Right lobe of liver (tissue), 6 donors: ENCODE data around the gene CXorf65. TPM values are rescaled to one million over a fixed set of nuclear protein-coding genes. Genes with fewer than 3 reads are reported as not detected.

Experiments
- ATAC-seq, 4 donors: fragments of 200-7000 bp; cut with Tn5 transposase; one replicate each; pipeline ENCODE4 v1.9.1; 2020; ENCODE audit warnings: mild to moderate bottlenecking in 4 of 4, moderate library complexity in 4 of 4
- DNase-seq, 3 donors: peaks; one replicate each; pipeline ENCODE4 v3.0.0-alpha.2; 2020
- H3K27ac ChIP-seq, 3 donors: fragments of 200-600 bp; one replicate each; pipeline ENCODE4 v1.8.0; 2022
- H3K27me3 ChIP-seq, 2 donors: fragments of 200-600 bp; one replicate each; pipeline ENCODE4 v1.8.0; 2022
- H3K36me3 ChIP-seq, 4 donors: fragments of 200-600 bp; sonication (generic) in 1 of 4; one replicate each; pipeline versions ENCODE4 v1.5.1 to v1.8.0; 2017 to 2022; ENCODE audit warnings: control low read depth in 1 of 4
- H3K4me1 ChIP-seq, 4 donors: fragments of 200-600 bp; sonication (generic) in 1 of 4; one replicate each; pipeline versions ENCODE4 v1.5.1 to v1.8.0; 2017 to 2022; ENCODE audit warnings: control low read depth in 1 of 4
- H3K4me3 ChIP-seq, 3 donors: fragments of 200-600 bp; one replicate each; pipeline ENCODE4 v1.8.0; 2022
- H3K9me3 ChIP-seq, 4 donors: fragments of 200-600 bp; sonication (generic) in 1 of 4; one replicate each; pipeline versions ENCODE4 v1.5.1 to v1.8.0; 2017 to 2022; ENCODE audit warnings: control low read depth in 1 of 4
- POLR2A ChIP-seq: fragments of 450-650 bp; IDR thresholded peaks from one replicate; pipeline ENCODE4 v1.6.1; 2017; ENCODE audit warnings: antibody characterized with exemption, mild to moderate bottlenecking
- WGBS: methylation state at CpG from one replicate; pipeline ENCODE4 v1.1.6; 2018; ENCODE audit warnings: low coverage, low lambda C conversion rate; ENCODE audit not compliant: insufficient coverage; ENCODE audit errors: missing lambda C conversion rate; 5-methylcytosine and 5-hydroxymethylcytosine counted together
- intact Hi-C, 2 donors: fragments of 100-400 bp; cut with DNase I; formaldehyde crosslinking; loops; one replicate each; pipeline versions ENCODE4 v1.11.2 to v1.14.1; 2022
- total RNA-seq, 6 experiments: library from RNA; depleted of rRNA in 2 of 6; stranded (reverse); fragments of >200 nt in 2 of 6; fragmentation: NEBNext Ultra II Directional in 3 of 6; extraction: Animal tissue kit (Norgen Biotek cat#: 25700) in 3 of 6; gene quantifications; one replicate each; pipeline versions ENCODE4 v1.1.0 to v1.2.4, GENCODE V29; 2016 to 2023
- TF ChIP-seq, protein P1 (sequence below), 4 donors: fragments of 200-600 bp in 3 of 4; fragments of 450-650 bp in 1 of 4; IDR thresholded peaks; one replicate each; pipeline versions ENCODE4 v1.5.1 to v1.8.0; 2016 to 2022; ENCODE audit warnings: antibody characterized with exemption in 4 of 4, mild to moderate bottlenecking in 2 of 4
- donor health status: DM: no; HTN: yes; CAD: no.
- donor health status: DM: no; HTN: no; CAD: no.
- donor health status: DM: no; HTN: no; CAD: no.
- donor health status: DM: no; HTN: yes; CAD: no.
- donor health status: DM: no; HTN: yes; CAD: no.

Gene CXorf65
- total RNA-seq, 6 experiments from 2014 or later = not detected

DNA sequence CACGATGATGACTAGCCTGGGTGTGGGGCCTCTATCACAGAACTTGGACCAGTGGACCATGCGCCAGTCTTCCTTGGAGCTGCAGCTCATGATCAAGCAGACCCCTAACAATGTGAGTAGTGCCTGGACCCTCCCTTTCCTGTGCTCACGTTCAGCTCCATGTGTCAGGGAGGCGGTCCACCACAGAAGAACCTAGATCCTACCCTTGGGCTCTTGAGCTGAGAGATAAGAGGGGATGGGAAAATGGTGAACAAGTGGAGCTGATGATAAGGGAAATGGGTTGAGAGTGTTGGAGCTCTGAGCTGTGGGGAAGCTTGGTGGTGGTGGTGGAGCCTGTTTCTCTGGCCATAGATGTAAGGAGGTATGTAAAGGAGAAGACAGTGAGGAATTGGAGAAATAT is 25.0 kb upstream of the CXorf65 start:
- intact Hi-C loops = no loop called here
- 71% methylated on average over 2 of the region's 4 CpGs for WGBS
- TF ChIP-seq POLR2A = no peak
- TF ChIP-seq, protein P1, sequence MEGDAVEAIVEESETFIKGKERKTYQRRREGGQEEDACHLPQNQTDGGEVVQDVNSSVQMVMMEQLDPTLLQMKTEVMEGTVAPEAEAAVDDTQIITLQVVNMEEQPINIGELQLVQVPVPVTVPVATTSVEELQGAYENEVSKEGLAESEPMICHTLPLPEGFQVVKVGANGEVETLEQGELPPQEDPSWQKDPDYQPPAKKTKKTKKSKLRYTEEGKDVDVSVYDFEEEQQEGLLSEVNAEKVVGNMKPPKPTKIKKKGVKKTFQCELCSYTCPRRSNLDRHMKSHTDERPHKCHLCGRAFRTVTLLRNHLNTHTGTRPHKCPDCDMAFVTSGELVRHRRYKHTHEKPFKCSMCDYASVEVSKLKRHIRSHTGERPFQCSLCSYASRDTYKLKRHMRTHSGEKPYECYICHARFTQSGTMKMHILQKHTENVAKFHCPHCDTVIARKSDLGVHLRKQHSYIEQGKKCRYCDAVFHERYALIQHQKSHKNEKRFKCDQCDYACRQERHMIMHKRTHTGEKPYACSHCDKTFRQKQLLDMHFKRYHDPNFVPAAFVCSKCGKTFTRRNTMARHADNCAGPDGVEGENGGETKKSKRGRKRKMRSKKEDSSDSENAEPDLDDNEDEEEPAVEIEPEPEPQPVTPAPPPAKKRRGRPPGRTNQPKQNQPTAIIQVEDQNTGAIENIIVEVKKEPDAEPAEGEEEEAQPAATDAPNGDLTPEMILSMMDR (IDR thresholded peaks at IDR 0.05) = no peak
- ATAC-seq = no peak
- no peak for DNase-seq
- H3K36me3 ChIP-seq = peaks cover 0 to 39% (median 0%) of the 10 kb centered on the region in 4 donors
- no peak overlapping the region for H3K4me3 ChIP-seq
- H3K9me3 ChIP-seq = no peaks in the 10 kb centered on the region
- H3K27ac ChIP-seq = no peak overlapping the region
- no peaks in the 10 kb centered on the region for H3K4me1 ChIP-seq
- H3K27me3 ChIP-seq = no peaks in the 10 kb centered on the region

DNA sequence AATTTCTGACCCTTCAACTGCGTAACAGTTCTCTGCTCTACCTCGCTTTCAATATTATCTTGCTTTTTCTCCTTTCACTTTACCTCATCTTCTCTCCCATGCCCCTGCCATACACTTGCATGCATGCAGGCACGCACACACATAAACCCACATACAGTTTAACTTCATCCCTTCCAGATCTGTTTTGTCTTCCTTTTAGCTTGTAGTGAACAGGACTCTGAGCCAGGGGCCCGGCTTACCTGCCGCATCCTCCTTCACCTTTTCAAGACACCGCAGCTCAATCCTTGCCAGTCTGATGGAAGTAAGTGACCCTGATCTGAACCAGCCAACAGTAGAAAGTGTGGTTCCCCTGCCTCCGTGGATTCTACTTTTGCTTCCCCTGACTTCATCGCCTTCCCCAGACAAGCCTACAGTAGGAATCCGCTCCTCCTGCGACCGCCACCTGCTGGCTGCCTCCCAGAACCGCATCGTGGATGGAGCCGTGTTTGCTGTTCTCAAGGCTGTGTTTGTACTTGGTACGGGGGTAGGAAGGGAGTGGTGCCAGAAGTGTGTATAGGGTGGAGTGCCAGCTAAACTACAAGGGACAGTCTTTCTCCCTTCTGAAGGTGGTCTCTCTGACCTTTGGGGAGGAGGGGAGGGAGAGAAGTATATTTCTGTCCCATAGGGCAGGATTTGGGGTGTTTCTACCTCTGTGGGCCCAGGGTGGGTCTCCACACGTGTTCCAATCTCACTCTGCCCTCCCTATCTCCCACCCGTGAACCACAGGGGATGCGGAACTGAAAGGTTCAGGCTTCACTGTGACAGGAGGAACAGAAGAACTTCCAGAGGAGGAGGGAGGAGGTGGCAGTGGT is 22.6 kb upstream of the CXorf65 start:
- peaks cover 0 to 32% (median 0%) of the 10 kb centered on the region in 4 donors for H3K36me3 ChIP-seq

DNA sequence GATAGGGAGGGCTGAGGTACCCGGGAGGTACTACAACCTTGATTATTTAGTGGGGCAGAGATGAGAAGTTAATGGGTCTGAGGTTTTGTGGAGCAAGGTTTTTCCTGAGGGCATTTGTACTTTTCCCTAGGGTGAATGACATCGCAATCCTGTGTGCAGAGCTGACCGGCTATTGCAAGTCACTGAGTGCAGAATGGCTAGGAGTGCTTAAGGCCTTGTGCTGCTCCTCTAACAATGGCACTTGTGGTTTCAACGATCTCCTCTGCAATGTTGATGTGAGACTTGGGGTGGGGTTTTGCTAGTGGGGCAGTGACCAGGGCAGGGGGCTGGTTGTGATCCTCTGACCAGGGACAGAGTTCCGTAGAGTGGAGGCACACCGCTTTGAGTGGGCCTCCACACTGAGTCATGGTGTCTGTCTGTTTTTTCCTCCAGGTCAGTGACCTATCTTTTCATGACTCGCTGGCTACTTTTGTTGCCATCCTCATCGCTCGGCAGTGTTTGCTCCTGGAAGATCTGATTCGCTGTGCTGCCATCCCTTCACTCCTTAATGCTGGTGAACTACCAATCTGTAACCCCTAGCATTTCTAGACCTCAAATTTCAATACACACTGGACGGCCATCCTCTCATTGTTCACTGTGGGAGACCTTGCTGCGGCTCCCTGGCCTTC is 21.8 kb upstream of the CXorf65 start:
- peaks cover 0 to 31% (median 0%) of the 10 kb centered on the region in 4 donors for H3K36me3 ChIP-seq
- H3K27ac ChIP-seq = no peak overlapping the region
- DNase-seq (no peak), ATAC-seq (no peak)
- 77% methylated on average over 9 of the region's 12 CpGs for WGBS
- intact Hi-C loops = no loop called here
- H3K27me3 ChIP-seq = no peaks in the 10 kb centered on the region
- no peaks in the 10 kb centered on the region for H3K9me3 ChIP-seq
- TF ChIP-seq POLR2A = no peak
- TF ChIP-seq, protein P1 (IDR thresholded peaks at IDR 0.05) = no peak
- no peak overlapping the region for H3K4me3 ChIP-seq
- no peaks in the 10 kb centered on the region for H3K4me1 ChIP-seq

More for the DNA sequence above, 22.6 kb upstream of the CXorf65 start:
- 33% methylated on average over 16 of the region's 18 CpGs for WGBS
- ATAC-seq (peak; percentile 84 to 92 (median 91)), DNase-seq (peak; percentile 58 to 72 (median 66))
- no peak overlapping the region for H3K4me3 ChIP-seq
- H3K27ac ChIP-seq = no peak overlapping the region
- intact Hi-C loops = no loop called here
- TF ChIP-seq, protein P1 (IDR thresholded peaks at IDR 0.05) = peak; percentile 64 to 78 (median 73)
- TF ChIP-seq POLR2A = no peak
- H3K4me1 ChIP-seq = no peaks in the 10 kb centered on the region
- no peaks in the 10 kb centered on the region for H3K27me3 ChIP-seq
- H3K9me3 ChIP-seq = no peaks in the 10 kb centered on the region

DNA sequence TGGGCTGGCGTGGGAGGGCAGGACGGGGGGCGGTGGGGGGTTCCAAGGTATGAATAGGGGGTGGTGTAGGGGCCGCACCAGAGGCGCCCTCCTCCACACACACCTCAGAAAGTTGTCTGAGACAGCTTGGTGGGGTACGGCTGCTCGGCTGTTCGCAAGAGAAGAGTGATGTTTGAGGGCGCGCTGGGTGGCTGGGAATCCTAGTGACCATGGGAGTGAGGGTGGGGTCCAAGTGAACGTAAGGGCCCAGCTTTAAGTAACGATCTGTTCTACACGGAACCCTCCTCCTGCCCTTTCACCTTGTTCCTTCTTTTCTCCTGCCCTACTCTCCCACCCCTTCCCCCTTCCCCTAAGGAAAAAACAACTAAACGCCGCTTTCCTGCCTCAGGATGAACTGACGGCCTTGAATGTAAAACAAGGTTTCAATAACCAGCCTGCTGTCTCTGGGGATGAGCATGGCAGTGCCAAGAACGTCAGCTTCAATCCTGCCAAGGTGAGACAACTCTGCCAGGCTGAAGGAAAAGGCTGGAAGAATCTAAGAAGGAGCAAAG is 12.5 kb upstream of the CXorf65 start:
- TF ChIP-seq POLR2A = no peak
- TF ChIP-seq, protein P1 (IDR thresholded peaks at IDR 0.05) = no peak
- intact Hi-C loops = no loop called here

More for the DNA sequence above, 12.5 kb upstream of the CXorf65 start:
- 33% methylated on average over 9 of the region's 17 CpGs for WGBS
- no peaks in the 10 kb centered on the region for H3K9me3 ChIP-seq
- peak overlapping the region; percentile 40 to 62 (median 57) for H3K4me3 ChIP-seq
- peak overlapping the region; percentile 62 to 74 (median 68) for H3K27ac ChIP-seq
- no peaks in the 10 kb centered on the region for H3K27me3 ChIP-seq
- peaks cover 0 to 18% (median 5%) of the 10 kb centered on the region in 4 donors for H3K36me3 ChIP-seq
- H3K4me1 ChIP-seq = no peaks in the 10 kb centered on the region
- ATAC-seq (peak; percentile 31 to 42 (median 36)), DNase-seq (no peak)
